GM13976 (cell line): ENCODE results near the gene CCR4.
"Not testable (repeated sequence)": the region's sequence is repeated elsewhere in the genome, so short reads cannot be mapped to it uniquely, and the experiment has no call there.

Experiments used
- DNase-seq: peaks from one replicate; pipeline ENCODE4 v3.0.0; 2012; ENCODE audit warnings: low spot score
- in situ Hi-C: fragments of 300-500 bp; cut with MboI; formaldehyde crosslinking; loops from one replicate; pipeline ENCODE4 v1.12.0; 2022; ENCODE audit warnings: low sequenced_read_pairs, mixed read lengths, inconsistent platforms; ENCODE audit not compliant: unreplicated experiment
- TF ChIP-seq, protein P1 (sequence below): IDR thresholded peaks from 2 replicates; pipeline ENCODE4 v1.5.1; 2012; ENCODE audit warnings: borderline replicate concordance, mild to moderate bottlenecking; ENCODE audit not compliant: insufficient read depth; ENCODE audit errors: extremely low read depth, missing control alignments, control extremely low read depth

The CCR4 gene

DNA sequence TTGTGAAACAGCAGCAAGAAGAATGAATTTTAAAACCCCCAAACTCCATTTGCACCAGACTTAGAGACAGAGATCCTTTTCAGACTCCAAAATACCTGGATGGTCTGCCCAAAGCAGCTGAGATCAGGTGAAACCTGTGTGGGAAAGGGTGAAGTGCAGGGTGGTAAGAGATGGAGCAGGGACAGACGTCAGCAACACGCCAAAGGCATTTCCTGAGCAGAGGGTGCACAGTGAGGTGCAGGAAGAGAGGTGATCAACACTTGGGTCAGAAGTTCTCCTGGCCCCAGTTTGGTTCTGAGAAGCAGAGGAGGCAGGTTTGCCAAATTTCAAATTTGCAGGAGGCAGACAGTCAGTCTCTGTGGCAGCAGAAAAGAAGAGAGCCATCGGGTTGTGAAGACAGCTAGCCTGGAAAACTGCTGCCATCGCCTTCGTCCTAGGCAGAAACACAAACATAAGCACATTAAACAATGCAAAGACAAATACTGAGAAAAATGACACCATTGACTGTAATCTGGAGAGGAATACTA lies 9.8 kb downstream of the CCR4 start:
- DNase-seq, result no peak
- in situ Hi-C loops, result no loop called here
- TF ChIP-seq, protein P1, sequence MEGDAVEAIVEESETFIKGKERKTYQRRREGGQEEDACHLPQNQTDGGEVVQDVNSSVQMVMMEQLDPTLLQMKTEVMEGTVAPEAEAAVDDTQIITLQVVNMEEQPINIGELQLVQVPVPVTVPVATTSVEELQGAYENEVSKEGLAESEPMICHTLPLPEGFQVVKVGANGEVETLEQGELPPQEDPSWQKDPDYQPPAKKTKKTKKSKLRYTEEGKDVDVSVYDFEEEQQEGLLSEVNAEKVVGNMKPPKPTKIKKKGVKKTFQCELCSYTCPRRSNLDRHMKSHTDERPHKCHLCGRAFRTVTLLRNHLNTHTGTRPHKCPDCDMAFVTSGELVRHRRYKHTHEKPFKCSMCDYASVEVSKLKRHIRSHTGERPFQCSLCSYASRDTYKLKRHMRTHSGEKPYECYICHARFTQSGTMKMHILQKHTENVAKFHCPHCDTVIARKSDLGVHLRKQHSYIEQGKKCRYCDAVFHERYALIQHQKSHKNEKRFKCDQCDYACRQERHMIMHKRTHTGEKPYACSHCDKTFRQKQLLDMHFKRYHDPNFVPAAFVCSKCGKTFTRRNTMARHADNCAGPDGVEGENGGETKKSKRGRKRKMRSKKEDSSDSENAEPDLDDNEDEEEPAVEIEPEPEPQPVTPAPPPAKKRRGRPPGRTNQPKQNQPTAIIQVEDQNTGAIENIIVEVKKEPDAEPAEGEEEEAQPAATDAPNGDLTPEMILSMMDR, result no peak

DNA sequence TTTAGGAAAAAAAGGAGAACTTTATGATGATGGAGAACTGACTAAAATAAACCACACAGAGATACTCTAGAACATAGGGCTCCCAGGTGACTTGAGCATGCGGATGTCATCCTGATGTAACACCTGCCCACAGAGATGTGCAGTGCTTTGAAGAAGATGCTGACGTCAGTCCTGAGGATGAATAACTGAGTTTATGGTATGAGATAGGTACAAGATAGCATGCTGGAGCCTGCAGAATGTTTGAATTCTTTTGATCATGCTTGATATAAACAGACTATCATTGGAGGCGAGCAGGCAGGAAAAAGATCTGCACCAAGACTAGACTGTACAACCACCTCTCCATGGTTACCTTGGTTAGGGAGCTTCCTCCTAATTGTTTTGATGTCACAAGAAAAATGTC lies 12.4 kb downstream of the CCR4 start:
- in situ Hi-C loops, result no loop called here
- no peak for DNase-seq
- TF ChIP-seq, protein P1, result no peak

DNA sequence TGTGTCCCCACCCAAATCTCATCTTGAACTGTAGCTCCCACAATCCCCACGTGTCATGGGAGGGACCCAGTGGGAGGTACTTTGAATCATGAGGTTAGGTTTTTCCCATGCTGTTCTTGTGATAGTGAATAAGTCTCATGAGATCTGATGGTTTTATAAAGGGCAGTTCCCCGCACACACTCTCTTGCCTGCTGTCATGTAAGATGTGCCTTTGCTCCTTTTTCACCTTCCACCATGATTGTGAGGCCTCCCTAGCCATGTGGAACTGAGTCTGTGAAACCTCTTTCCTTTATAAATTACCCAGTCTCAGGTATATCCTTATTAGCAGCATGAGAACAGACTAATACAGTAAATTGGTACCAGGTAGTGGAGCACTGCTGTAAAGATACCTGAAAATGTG lies 13.3 kb downstream of the CCR4 start:
- DNase-seq, in situ Hi-C loops: not testable (repeated sequence)

DNA sequence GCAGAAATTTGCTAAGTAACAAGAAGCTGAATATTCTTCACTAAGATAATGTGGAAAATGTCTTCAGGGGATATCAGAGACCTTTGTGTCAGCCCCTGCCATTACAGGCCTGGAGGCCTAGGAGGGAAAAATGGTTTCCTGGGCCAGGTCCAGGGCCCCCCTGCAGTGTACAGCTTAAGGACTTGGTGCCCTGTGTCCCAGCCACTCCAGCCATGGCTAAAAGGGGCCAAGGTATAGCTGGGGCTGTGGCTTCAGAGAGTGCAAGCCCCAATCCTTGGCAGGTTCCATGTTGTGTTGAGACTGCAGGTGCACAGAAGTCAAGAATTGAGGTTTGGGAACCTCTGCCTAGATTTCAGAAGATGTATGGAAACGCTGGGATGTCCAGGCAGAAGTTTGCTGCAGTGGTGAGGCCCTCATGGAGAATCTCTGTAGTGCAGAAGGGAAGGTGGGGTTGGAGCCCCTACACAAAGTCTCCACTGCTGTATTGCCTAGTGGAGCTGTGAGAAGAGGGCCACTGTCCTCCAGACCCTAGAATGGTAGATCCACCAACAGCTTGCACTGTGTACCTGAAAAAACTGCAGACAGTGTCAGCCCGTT lies 14.3 kb downstream of the CCR4 start:
- in situ Hi-C loops, DNase-seq: not testable (repeated sequence)

DNA sequence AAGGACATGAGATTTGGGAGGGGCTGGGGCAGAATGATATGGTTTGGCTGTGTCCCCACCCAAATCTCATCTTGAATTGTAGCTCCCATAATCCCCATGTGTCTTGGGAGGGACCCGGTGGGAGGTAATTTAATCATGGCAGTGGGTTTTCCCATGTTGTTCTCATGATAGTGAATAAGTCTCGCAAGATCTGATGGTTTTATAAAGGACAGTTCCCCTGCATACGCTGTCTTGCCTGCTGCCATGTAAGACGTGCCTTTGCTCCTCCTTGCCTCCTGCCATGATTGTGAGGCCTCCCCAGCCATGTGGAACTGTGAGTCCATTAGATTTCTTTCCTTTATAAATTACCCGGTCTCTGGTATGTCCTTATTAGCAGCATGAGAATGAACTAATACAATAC lies 15.2 kb downstream of the CCR4 start:
- in situ Hi-C loops, DNase-seq: not testable (repeated sequence)

DNA sequence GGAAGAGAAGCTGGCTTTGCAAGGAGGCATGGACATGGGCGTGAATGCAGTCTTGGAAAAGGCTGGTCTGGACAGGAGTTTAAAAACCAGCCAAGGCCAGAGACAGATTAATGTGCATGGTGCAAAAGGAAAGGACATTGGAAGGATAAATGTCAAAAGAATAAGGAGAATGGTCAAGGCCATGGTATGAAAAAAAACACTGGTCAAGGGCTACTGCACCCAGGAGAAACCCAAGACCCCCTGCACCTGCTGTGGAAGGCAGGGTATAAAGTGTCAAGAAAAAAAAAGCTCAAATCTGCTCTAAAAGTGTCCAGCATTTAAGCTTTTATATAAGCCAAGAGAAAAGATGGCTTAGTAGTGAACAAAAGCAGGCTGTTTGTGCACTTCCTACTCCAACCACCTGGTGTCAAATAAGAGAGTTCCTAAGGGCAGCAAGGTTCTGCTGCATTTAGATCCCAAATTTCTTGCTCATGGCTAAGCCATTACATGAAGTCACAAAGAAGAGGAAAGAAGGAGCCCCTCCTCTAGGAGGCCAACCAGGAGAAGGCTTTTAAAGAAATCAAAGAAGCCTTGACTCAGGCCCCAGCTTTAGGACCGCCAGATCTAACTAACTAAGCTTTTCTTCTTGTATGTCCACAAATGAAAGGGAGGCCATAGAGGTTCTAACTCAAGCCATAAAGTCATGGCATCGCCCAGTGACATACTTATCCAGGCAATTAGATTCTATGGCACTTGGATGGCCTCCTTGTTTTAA lies 16.9 kb downstream of the CCR4 start:
- in situ Hi-C loops, result no loop called here
- no peak for DNase-seq
- TF ChIP-seq, protein P1, result no peak

DNA sequence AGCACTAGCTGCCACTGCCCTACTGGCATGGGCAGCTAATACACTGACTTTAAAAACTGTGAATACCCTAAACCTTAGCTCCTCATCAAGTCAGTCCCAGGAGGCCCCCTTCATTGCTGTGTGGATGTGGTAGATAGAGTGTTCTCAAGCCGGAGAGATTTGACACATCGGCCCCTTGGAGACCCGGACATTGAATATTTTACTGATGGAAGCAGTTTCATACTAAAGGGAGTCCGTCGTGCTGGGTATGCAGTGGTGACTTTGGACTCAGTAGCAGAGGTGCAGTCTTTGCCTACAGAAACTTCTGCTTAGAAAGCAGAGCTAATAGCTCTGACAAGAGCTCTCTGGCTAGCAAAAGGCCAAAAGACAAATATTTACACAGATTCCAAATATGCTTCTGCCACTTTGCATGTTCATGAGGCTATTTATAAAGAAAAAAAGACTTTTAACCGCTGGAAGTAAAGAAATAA lies 17.5 kb downstream of the CCR4 start:
- no peak for DNase-seq
- TF ChIP-seq, protein P1, result no peak
- in situ Hi-C loops, result no loop called here

DNA sequence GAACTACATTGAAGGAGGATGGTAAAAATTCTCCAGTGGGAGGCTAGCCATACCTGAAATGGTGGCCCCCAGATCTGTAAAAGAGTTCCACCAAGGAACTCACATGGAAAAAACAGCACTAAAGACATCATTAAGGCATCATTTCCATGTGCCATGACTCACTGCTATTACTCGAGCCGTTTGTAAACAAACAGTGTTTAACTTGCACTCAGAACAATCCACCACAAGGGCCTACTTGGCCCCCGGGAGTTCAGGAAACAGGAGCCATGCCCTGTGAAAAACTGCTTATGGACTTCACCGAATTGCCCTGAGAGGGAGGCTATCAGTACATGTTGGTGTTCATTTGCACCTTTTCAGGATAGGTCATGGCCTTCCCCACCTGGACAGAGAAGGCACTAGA lies 18.2 kb downstream of the CCR4 start:
- DNase-seq, result no peak
- TF ChIP-seq, protein P1, result no peak
- in situ Hi-C loops, result no loop called here

DNA sequence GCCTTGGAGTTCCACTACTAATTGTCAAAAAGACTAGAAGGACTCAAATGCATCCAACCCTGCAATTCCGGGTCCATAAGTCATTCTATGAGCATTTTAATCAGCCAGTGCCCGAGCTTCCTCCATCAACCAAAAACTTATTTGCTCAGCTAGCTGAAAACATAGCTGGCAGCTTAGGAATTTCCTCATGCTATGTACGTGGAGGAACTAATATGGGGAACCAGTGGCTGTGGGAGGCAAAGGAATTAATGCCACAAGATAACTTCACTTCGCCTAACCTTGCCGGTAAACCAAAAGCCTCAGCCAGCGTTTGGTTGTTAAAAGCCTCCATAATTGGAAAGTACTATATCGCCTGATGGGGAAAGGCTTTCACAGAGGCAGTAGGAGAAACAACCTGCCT lies 19.8 kb downstream of the CCR4 start:
- in situ Hi-C loops, DNase-seq: not testable (repeated sequence)
